ENCODE measurements around the gene RPF1.

The RPF1 gene

GRCh38 chr1:84525779-84526178 is 46.7 kb downstream of the RPF1 start:
- no peaks in the 10 kb centered on the region for H3K36me3 ChIP-seq (ENCODE audit: control insufficient read depth, insufficient read depth, low read length)
- H3K4me2 ChIP-seq (ENCODE audit: low read length) = no peak overlapping the region
- no peaks in the 10 kb centered on the region for H3K79me2 ChIP-seq
- H3K9ac ChIP-seq = no peak overlapping the region
- H3K27ac ChIP-seq = no peak overlapping the region
- no peak overlapping the region for H3K4me3 ChIP-seq (ENCODE audit: low read depth, low read length)
- no peaks in the 10 kb centered on the region for H3K9me3 ChIP-seq (ENCODE audit: control insufficient read depth, low read length)
- no peaks in the 10 kb centered on the region for H3K27me3 ChIP-seq (ENCODE audit: control insufficient read depth, insufficient read depth, low read length)
- no peaks in the 10 kb centered on the region for H3K4me1 ChIP-seq
- no peak for TF ChIP-seq CTCF (IDR thresholded peaks at IDR 0.05)
- no peak overlapping the region for H2AFZ ChIP-seq

- Histone ChIP-seq H3K4me3 (ENCODE audit: low read depth, low read length) (no peak overlapping the region), H3K4me1 (no peaks in the 10 kb centered on the region), H3K27me3 (ENCODE audit: control insufficient read depth, insufficient read depth, low read length) (no peaks in the 10 kb centered on the region), H3K79me2 (no peaks in the 10 kb centered on the region), H3K36me3 (ENCODE audit: control insufficient read depth, insufficient read depth, low read length) (no peaks in the 10 kb centered on the region), H3K4me2 (ENCODE audit: low read length) (no peak overlapping the region), H3K9ac (no peak overlapping the region), H3K9me3 (ENCODE audit: control insufficient read depth, low read length) (no peaks in the 10 kb centered on the region), H3K27ac (no peak overlapping the region), H2AFZ (no peak overlapping the region)
- no peak for TF ChIP-seq CTCF (IDR thresholded peaks at IDR 0.05)
Measured at GRCh38 chr1:84538599-84538998, 59.5 kb downstream of the RPF1 start.

GRCh38 chr1:84539972-84540371 is 60.9 kb downstream of the RPF1 start:
- TF ChIP-seq CTCF (IDR thresholded peaks at IDR 0.05) = no peak
- H3K27ac ChIP-seq = no peak overlapping the region

GRCh38 chr1:84540759-84541158 is 61.7 kb downstream of the RPF1 start:
- Histone ChIP-seq H3K4me2 (ENCODE audit: low read length) (no peak overlapping the region), H3K36me3 (ENCODE audit: control insufficient read depth, insufficient read depth, low read length) (no peaks in the 10 kb centered on the region), H2AFZ (no peak overlapping the region), H3K9me3 (ENCODE audit: control insufficient read depth, low read length) (no peaks in the 10 kb centered on the region), H3K27me3 (ENCODE audit: control insufficient read depth, insufficient read depth, low read length) (no peaks in the 10 kb centered on the region), H3K27ac (no peak overlapping the region), H3K9ac (no peak overlapping the region), H3K4me1 (no peaks in the 10 kb centered on the region), H3K4me3 (ENCODE audit: low read depth, low read length) (no peak overlapping the region), H3K79me2 (no peaks in the 10 kb centered on the region)
- no peak for TF ChIP-seq CTCF (IDR thresholded peaks at IDR 0.05)

More at GRCh38 chr1:84539972-84540371, 60.9 kb downstream of the RPF1 start:
- H3K79me2 ChIP-seq = no peaks in the 10 kb centered on the region
- H3K36me3 ChIP-seq (ENCODE audit: control insufficient read depth, insufficient read depth, low read length) = no peaks in the 10 kb centered on the region
- no peaks in the 10 kb centered on the region for H3K9me3 ChIP-seq (ENCODE audit: control insufficient read depth, low read length)
- H3K4me3 ChIP-seq (ENCODE audit: low read depth, low read length) = no peak overlapping the region
- no peaks in the 10 kb centered on the region for H3K27me3 ChIP-seq (ENCODE audit: control insufficient read depth, insufficient read depth, low read length)
- H3K9ac ChIP-seq = no peak overlapping the region
- no peak overlapping the region for H2AFZ ChIP-seq
- no peaks in the 10 kb centered on the region for H3K4me1 ChIP-seq
- no peak overlapping the region for H3K4me2 ChIP-seq (ENCODE audit: low read length)

- Histone ChIP-seq H3K4me3 (ENCODE audit: low read depth, low read length) (no peak overlapping the region), H3K9me3 (ENCODE audit: control insufficient read depth, low read length) (no peaks in the 10 kb centered on the region), H3K36me3 (ENCODE audit: control insufficient read depth, insufficient read depth, low read length) (no peaks in the 10 kb centered on the region), H3K4me1 (no peaks in the 10 kb centered on the region), H2AFZ (no peak overlapping the region), H3K4me2 (ENCODE audit: low read length) (no peak overlapping the region), H3K79me2 (no peaks in the 10 kb centered on the region), H3K27ac (no peak overlapping the region), H3K27me3 (ENCODE audit: control insufficient read depth, insufficient read depth, low read length) (no peaks in the 10 kb centered on the region), H3K9ac (no peak overlapping the region)
- no peak for TF ChIP-seq CTCF (IDR thresholded peaks at IDR 0.05)
Measured at GRCh38 chr1:84541679-84542078, 62.6 kb downstream of the RPF1 start.

All from parathyroid adenoma (tissue), 2 donors.